HepG2 (cell line): ENCODE results near the gene TMEM33. TPM values are rescaled to one million over a fixed set of nuclear protein-coding genes. Genes with fewer than 3 reads are reported as not detected.

Experiments
- BATF2 ChIP-seq: sonication (generic); formaldehyde crosslinking; IDR thresholded peaks from 2 replicates; pipeline ENCODE4 v1.8.0; 2022; ENCODE audit warnings: mild to moderate bottlenecking, missing genetic modification reagents, moderate library complexity
- ETS1 ChIP-seq: sonication (generic); formaldehyde crosslinking; IDR thresholded peaks from 2 replicates; pipeline ENCODE4 v1.4.0; 2020; ENCODE audit warnings: missing genetic modification reagents
- IRF9 ChIP-seq: sonication (generic); formaldehyde crosslinking; IDR thresholded peaks from 2 replicates; pipeline ENCODE4 v1.8.0; 2022; ENCODE audit warnings: missing genetic modification reagents, mild to moderate bottlenecking, borderline replicate concordance
- NAIF1 ChIP-seq: sonication (generic); formaldehyde crosslinking; IDR thresholded peaks from 2 replicates; pipeline ENCODE4 v1.5.0; 2020; ENCODE audit warnings: mild to moderate bottlenecking, missing genetic modification reagents, borderline replicate concordance
- PHF21A ChIP-seq: sonication (generic); formaldehyde crosslinking; IDR thresholded peaks from 2 replicates; pipeline ENCODE4 v1.5.0; 2020; ENCODE audit warnings: mild to moderate bottlenecking, missing genetic modification reagents
- PRMT3 ChIP-seq: sonication (generic); formaldehyde crosslinking; IDR thresholded peaks from 2 replicates; pipeline ENCODE4 v1.8.1; 2022; ENCODE audit warnings: low read depth, mild to moderate bottlenecking, moderate library complexity, missing genetic modification reagents, borderline replicate concordance
- RERE ChIP-seq: IDR thresholded peaks from 2 replicates; pipeline ENCODE4 v1.6.1; 2016; ENCODE audit warnings: low read depth, missing genetic modification reagents, missing compliant biosample characterization
- ZBTB44 ChIP-seq: sonication (generic); formaldehyde crosslinking; IDR thresholded peaks from 2 replicates; pipeline ENCODE4 v1.4.0; 2020; ENCODE audit warnings: missing genetic modification reagents
- ZNF263 ChIP-seq: sonication (generic); formaldehyde crosslinking; IDR thresholded peaks from 2 replicates; pipeline ENCODE4 v1.4.0; 2020; ENCODE audit warnings: missing genetic modification reagents
- ZNF354B ChIP-seq: sonication (generic); formaldehyde crosslinking; IDR thresholded peaks from 2 replicates; pipeline ENCODE4 v1.8.0; 2022; ENCODE audit warnings: mild to moderate bottlenecking, missing genetic modification reagents
- ZNF569 ChIP-seq: sonication (generic); formaldehyde crosslinking; IDR thresholded peaks from 2 replicates; pipeline ENCODE4 v1.5.0; 2020; ENCODE audit warnings: mild to moderate bottlenecking, missing genetic modification reagents, moderate library complexity, borderline replicate concordance
- ZNF766 ChIP-seq: sonication (generic); formaldehyde crosslinking; IDR thresholded peaks from 2 replicates; pipeline ENCODE4 v1.5.0; 2020; ENCODE audit warnings: missing genetic modification reagents, borderline replicate concordance
- ZNF816 ChIP-seq: sonication (generic); formaldehyde crosslinking; IDR thresholded peaks from 2 replicates; pipeline ENCODE4 v1.8.0; 2022; ENCODE audit warnings: missing genetic modification reagents, mild to moderate bottlenecking, borderline replicate concordance
- ZNF850 ChIP-seq: sonication (generic); formaldehyde crosslinking; conservative IDR thresholded peaks from 2 replicates; pipeline ENCODE4 v1.9.0; 2021; ENCODE audit warnings: mild to moderate bottlenecking, missing genetic modification reagents
- polyA plus RNA-seq, 8 experiments: library from polyadenylated mRNA; depleted of rRNA in 3 of 8; stranded (reverse) in 7 of 8; unstranded in 1 of 8; fragments of >200 nt; fragmentation: Illumina TruSeq in 4 of 8; extraction: Trizol in 4 of 8; gene quantifications; 2 replicates each; pipeline versions ENCODE4 v1.2.1 to v1.2.3, GENCODE V29; 2011 to 2016; ENCODE audit warnings: low read depth in 4 of 8, missing spikeins in 1 of 8, mixed read lengths in 1 of 8; ENCODE audit not compliant: insufficient read depth in 1 of 8
- total RNA-seq, 5 experiments: library from RNA; depleted of rRNA; stranded (reverse); fragments of >200 nt; fragmentation: Illumina TruSeq; extraction: Trizol; gene quantifications; 2 replicates each; pipeline ENCODE4 v1.2.3, GENCODE V29; 2016; ENCODE audit warnings: low read depth in 1 of 5

TMEM33 gene
- total and polyA plus RNA-seq, 2 of the 13 experiments (the other 11 are each of a cell fraction or from before 2014, with no cell fraction given) = 36.1 to 66.6 TPM

- no peak for TF ChIP-seq ZNF850
- no peak for TF ChIP-seq ETS1 (CRISPR knock-in tag)
- TF ChIP-seq PRMT3 (CRISPR knock-in tag) = no peak
- TF ChIP-seq ZNF816 = no peak
- 0 out of 2 replicates have a peak, but pooled peaks have one; percentile 51 for TF ChIP-seq ZNF569 (CRISPR knock-in tag)
- peak; percentile 88 for TF ChIP-seq NAIF1
- TF ChIP-seq PHF21A = no peak
- no peak for TF ChIP-seq BATF2 (CRISPR knock-in tag)
- TF ChIP-seq RERE = no peak
- no peak for TF ChIP-seq ZNF354B (CRISPR knock-in tag)
- peak; percentile 88; the same call in 1 of the 2 replicates for TF ChIP-seq IRF9 (CRISPR knock-in tag)
- TF ChIP-seq ZNF766 (CRISPR knock-in tag) = no peak
- peak; percentile 92 for TF ChIP-seq ZNF263 (CRISPR knock-in tag)
- peak; percentile 44; the same call in 1 of the 2 replicates for TF ChIP-seq ZBTB44
Observed at GRCh38 chr4:41990365-41991111, 55.3 kb downstream of the TMEM33 start, which contains the start of gene SLC30A9 (continued).
